ENCODE data around the gene LARP4B.

- no peak for TF ChIP-seq POLR2A (IDR thresholded peaks at IDR 0.05; ENCODE audit: low read length)
- no peak for TF ChIP-seq GATA1 (IDR thresholded peaks at IDR 0.05; ENCODE audit: low read depth, low read length)
Observed at GRCh38 chr10:971150-971542, 39.6 kb upstream of the LARP4B start.

Measured in erythroblast (primary cell).